NCI-H345 treated with DMSO at 0.1 percent for 48 hours (cell line): ENCODE data around the gene MUC3A.

ENCODE experiments used
- DNase-seq: peaks from one replicate; lab custom pipeline; 2025; ENCODE audit not compliant: unreplicated experiment; lab: John Stamatoyannopoulos, UW

Gene MUC3A

GRCh38 chr7:100944138-100944537 is 5.2 kb upstream of the MUC3A start:
- DNase-seq: no peak

- DNase-seq: no peak
Observed at GRCh38 chr7:100946111-100946510, 3.2 kb upstream of the MUC3A start.

DNA sequence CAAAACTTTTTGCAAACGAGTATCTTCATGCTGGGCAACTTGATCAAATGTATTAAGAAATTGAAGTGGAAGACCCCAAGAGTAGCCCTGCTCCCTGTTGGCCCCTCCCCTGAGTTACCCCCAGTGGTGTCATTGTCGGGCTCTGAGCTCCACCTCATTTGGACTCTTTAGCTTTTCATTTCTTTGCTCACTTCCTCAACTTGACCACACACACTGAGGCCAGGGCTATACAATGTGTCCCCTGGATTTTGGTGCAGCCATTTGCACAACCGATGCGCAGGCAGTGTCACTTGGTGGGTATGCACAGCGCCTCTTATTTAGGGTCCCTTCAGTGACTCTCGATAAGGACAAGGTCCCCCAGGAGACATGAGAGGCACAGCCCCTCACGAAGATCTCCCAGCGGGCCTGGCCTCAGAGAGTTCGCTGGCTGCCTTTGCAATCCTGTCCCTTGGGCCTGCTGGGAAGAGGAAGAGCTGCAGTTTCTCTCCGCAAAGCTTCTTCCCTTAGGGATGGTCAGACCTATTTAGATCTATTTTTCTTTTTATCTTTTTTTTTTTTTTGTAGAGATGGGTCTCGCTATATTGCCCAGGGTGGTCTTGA is 2.5 kb upstream of the MUC3A start:
- DNase-seq: no peak

DNA sequence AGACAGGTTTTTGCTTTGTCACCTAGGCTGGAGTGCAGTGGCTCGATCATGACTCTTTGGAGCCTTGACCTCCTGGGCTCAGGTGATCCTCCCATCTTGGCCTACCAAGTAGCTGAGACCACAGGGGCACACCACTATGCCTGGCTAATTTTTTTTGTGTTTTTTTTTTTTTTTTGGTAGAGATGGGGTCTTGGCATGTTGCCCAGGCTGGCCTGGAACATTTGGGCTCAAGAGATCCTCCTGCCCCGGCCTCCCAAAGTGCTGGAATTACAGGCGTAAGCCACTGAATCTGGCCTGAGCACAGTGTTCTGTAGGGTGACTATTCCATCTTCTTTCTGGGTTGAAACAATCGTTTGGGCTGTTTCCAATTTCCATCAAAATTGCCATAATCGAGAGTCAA is 1.5 kb upstream of the MUC3A start:
- DNase-seq: no peak

DNA sequence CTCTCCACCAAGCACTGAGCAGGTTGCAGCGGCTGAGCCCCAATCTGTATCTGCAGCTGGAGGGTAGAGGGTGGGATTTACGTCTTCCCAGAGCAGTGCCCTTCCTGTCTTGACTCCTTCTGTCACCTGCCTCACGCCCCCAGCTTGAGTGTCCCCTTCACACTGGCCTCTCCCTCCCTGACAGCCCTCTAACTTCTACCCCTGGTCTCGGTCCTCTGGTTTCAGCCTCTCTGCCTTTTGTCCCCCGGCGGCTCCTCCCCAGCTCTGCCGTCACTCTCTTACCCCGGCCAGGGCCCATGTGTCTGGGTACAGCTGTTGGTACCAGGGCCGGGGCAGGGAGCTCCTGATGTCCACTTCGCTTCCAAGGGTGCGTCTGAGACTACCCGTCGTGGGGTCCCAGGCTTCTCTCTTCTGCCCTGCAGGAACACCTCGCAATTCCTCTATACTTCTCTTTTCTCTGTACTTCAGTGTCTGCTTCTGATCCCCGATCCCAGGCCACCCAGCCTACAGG is 654 bp downstream of the MUC3A start:
- DNase-seq: no peak

DNA sequence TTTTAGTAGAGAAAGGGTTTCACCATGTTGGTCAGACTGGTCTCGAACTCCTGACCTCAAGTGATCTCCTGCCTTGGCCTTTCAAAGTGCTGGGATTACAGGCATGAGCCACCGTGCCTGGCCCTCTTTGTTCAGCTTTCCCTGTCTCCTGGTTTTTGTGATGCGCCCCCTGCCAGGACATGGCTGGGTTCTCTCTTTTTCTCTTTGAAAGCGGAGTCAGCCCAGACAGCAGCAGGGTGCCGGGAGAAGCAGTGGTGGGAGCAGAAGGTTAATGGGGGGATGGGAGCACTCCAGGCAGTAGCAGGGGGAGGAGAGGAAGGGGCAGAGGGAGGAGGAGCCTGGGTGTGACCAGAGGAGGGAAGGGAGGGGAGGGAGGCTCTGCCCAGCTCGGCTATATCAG is 1.8 kb downstream of the MUC3A start:
- DNase-seq: no peak

DNA sequence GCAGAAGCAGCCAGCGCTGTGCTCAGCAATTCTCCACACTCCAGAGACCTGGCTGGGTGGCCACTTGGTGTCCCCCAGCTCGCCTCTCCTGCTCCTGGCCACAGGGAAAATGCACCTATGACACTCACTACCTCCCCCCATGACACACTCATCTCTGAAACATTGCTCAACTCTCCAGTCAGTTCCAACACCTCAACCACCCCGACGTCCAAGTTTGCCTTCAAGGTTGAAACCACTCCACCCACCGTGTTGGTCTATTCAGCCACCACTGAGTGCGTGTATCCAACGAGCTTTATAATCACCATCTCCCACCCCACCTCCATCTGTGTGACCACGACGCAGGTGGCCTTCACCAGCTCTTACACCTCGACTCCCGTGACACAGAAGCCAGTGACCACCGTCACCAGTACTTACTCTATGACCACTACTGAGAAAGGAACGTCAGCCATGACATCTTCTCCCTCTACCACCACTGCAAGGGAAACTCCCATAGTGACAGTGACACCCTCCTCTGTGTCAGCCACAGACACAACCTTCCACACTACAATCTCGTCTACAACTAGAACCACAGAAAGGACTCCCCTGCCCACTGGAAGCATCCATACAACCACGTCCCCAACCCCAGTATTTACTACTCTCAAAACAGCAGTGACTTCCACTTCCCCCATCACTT is 2.7 kb downstream of the MUC3A start:
- DNase-seq: no peak

GRCh38 chr7:100952641-100953040 is 3.3 kb downstream of the MUC3A start:
- DNase-seq: no peak

DNA sequence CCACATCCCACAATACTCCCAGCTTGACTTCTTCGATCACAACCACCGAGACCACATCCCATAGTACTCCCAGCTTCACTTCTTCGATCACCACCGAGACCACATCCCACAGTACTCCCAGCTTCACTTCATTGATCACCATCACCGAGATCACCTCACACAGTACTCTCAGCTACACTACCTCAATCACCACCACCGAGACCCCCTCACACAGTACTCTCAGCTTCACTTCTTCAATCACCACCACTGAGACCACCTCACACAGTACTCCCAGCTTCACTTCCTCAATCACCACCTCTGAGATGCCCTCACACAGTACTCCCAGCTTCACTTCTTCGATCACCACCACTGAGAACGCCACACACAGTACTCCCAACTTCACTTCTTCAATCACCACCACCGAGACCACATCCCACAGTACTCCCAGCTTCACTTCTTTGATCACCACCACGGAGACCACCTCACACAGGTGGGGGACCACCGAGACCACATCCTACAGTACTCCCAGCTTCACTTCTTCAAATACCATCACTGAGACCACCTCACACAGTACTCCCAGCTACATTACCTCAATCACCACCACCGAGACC is 8.6 kb downstream of the MUC3A start:
- DNase-seq: no peak

DNA sequence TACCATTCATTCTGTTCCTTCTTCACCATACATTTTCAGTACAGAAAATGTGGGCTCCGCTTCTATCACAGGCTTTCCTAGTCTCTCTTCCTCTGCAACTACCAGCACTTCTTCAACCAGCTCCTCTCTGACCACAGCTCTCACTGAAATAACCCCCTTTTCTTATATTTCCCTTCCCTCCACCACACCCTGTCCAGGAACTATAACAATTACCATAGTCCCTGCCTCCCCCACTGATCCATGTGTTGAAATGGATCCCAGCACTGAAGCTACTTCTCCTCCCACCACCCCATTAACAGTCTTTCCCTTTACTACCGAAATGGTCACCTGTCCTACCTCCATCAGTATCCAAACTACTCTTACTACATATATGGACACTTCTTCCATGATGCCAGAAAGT is 10.6 kb downstream of the MUC3A start:
- DNase-seq: no peak

GRCh38 chr7:100962537-100962936 is 13.2 kb downstream of the MUC3A start:
- DNase-seq: no peak

DNA sequence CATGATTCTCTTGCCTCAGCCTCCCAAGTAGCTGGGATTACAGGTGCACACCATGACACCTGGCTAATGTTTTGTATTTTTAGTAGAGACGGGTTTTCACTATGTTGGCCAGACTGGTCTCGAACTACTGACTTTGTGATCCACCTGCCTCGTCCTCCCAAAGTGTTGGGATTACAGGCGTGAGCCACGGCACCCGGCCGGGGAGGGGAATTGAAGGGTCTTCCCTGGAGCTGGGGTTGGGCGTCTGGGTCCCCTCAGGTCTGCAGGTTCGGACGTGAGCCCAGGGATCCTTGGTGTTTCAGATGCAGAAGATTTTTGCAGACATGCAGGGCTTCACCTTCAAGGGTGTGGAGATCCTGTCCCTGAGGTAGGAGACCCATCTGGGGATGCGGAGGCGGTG is 14.1 kb downstream of the MUC3A start:
- DNase-seq: no peak

GRCh38 chr7:100963874-100964273 is 14.5 kb downstream of the MUC3A start:
- no peak for DNase-seq

DNA sequence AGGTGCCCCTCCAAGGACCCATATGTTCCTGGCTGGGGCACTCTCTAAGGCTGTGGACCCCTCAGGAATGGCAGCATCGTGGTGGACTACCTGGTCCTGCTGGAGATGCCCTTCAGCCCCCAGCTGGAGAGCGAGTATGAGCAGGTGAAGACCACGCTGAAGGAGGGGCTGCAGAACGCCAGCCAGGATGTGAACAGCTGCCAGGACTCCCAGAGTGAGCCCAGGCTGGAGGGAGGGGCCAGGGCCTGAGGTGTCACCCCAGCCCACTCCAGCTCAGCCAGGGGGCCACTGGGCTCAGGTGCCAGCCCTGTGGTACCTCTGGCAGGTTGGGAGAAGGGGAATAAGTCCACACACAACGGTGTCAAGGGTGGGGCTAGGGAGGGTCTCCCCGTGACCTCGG is 15.3 kb downstream of the MUC3A start:
- no peak for DNase-seq

DNA sequence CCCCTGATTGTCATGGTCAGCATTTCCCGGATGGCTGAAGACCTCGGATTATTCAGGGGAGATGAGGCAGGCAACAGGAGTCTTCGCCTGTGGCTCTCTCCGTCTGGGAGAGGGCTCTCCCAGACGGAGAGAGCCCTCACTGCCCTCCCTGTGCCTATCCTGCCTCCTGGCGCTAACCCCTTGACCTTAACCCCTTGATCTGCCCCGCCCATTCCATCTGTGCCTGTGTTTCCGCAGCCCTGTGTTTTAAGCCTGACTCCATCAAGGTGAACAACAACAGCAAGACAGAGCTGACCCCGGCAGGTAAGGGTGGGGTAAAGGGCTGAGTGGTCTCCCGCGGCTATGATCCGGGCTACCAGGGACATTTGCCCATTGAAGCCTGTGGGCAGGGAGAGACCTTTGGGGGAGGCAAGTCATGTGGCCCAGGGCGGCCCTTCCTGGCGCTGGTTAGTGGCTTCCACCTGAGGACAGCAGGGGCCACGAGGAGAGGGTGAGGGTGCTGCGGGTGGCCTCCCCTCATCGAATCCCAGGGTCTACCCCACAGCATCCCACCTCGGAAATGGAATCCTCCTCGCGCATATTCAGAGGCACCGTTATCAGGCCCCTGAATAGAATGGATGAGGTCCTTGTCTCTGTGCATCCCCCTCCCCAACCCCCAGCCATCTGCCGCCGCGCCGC is 15.8 kb downstream of the MUC3A start:
- no peak for DNase-seq

- no peak for DNase-seq
Observed at GRCh38 chr7:100965723-100966541, 16.6 kb downstream of the MUC3A start.

DNA sequence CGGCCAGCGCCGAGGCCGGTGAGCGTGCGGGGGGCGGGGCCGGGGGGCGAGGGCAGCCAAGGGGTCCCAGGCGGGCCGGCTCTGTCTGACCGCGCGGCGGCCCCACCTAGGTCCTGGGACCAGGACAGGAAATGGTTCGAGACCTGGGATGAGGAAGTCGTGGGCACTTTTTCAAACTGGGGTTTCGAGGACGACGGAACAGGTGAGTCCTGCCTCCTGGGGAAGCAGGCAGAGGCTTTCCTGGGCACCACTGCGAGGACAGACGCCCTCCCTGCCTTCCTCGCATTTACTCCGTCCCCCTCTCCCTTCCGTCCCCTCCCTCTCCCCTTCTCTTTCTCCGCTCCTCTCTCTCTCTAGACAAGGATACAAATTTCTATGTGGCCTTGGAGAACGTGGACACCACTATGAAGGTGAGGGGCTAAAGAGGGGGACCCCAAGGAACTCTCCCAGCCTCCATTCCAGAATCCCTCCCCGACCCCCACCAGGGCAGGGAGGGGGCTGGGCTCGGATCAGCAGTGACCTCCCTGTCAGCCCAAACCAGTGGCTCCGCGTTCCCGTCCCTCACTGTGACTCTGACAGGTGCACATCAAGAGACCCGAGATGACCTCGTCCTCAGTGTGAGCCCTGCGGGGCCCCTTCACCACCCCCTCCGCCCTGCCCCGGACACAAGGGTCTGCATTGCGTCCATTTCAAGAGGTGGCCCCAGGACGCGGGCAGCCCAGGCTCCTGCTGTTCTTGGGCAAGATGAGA is 17.4 kb downstream of the MUC3A start:
- no peak for DNase-seq

DNA sequence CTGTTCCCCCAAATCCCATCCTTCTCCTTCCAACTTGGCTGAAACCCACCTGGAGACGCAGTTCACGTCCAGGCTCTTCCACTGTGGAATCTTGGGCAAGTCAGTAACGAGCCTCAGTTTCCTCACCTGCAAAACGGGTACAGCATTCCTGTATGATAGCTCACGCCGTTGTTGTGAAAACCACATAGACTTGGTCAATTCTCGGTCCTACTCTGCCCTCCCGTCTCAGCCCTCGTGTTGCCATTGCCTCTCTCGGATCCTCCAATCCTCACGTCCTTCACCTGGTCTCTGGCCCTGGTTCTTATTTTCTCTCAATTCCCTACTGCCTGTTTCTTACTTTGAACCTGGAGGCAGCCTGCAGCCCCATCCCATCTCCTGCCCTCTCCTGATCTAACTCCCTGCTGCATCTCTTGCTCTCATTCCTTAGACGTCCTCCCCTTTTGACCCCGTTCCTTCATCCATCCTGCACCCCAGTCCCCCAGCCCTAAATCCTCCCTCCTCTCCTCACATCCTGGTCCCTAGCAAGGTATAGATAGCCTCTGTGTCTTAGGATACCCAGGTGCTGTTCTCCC is 18.0 kb downstream of the MUC3A start:
- no peak for DNase-seq

DNA sequence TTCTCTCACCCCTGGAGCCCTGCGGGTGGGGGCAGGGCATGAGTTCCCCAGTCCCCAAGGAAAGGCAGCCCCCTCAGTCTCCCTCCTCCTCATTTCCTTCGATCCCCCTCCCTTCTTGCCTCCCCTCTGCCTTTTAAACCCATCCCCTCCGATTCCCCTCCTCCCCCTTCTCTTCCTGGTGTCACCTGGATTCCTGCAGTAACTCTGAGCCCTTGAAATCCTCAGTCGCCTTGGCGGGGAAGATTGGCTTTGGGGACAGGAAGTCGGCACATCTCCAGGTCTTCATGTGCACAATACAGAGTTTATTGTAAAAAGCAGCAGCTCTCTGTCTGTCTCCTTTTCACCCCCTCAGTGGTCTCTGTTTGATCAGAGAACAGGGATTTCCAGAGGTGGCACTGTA is 18.7 kb downstream of the MUC3A start:
- DNase-seq: no peak

GRCh38 chr7:100968650-100969049 is 19.3 kb downstream of the MUC3A start:
- DNase-seq: no peak
